ENCODE results near the gene PHLDA3. TPM values are rescaled to one million over a fixed set of nuclear protein-coding genes. Genes with fewer than 3 reads are reported as not detected.

The PHLDA3 gene
- total and polyA plus RNA-seq, 2 donors (not counting 3 experiments of a cell fraction or from before 2014, with no cell fraction given) = 21.4 to 29.5 TPM

GRCh38 chr1:201514466-201514865 is 45.5 kb upstream of the PHLDA3 start:
- ChIA-PET POLR2A (no interaction called here), CTCF (interaction anchor here (1.0 to 26.3 kb wide), 5 partner anchors 9 to 79 kb away, joined by 3 to 1317 read pairs (median 140); partner anchors contain the start of gene PHLDA3)
- H3K27ac ChIP-seq (ENCODE audit: insufficient read depth, low read depth, low read length) = no peak overlapping the region
- peaks cover 13% of the 10 kb centered on the region for H3K4me1 ChIP-seq (ENCODE audit: control insufficient read depth, extremely low read depth, insufficient read depth, low read length)
- dilution Hi-C loops (cut with MboI; ENCODE audit: extremely low pct_ligation_motif_present, low sequenced_read_pairs) (no loop called here), intact Hi-C loops (cut with micrococcal nuclease) (no loop called here)
- no peaks in the 10 kb centered on the region for H3K9me1 ChIP-seq (replicated peaks; ENCODE audit: control insufficient read depth, extremely low read depth, insufficient read depth, low read length)
- H4K20me1 ChIP-seq (replicated peaks; ENCODE audit: control insufficient read depth, extremely low read depth, insufficient read depth, low read length) = no peaks in the 10 kb centered on the region
- FAIRE-seq = no peak
- no peak overlapping the region for H2AFZ ChIP-seq (ENCODE audit: low read depth, low read length)
- no peak overlapping the region for H3K4me2 ChIP-seq (ENCODE audit: insufficient read depth, low read length)
- H3K27me3 ChIP-seq (ENCODE audit: control insufficient read depth in 2 of 2, insufficient read depth in 2 of 2, low read length in 2 of 2) = no peaks in the 10 kb centered on the region
- BruUV-seq (replicated peaks) = no TSS peak
- TF ChIP-seq POLR2A (IDR thresholded peaks at IDR 0.05; ENCODE audit: low read depth, low read length) (no peak), GATA2 (IDR thresholded peaks at IDR 0.05; ENCODE audit: insufficient read depth, insufficient read length, low read depth, low read length) (no peak), EZH2 (IDR thresholded peaks at IDR 0.05; ENCODE audit: borderline replicate concordance, low read depth, low read length, severe bottlenecking) (no peak), CTCF (IDR thresholded peaks at IDR 0.05; ENCODE audit: extremely low read depth in 1 of 2, insufficient read depth in 1 of 2, low read depth in 1 of 2, low read length in 2 of 2) (no peak), MYC (IDR thresholded peaks at IDR 0.05; ENCODE audit: low read depth, low read length) (no peak), MAX (IDR thresholded peaks at IDR 0.05; ENCODE audit: insufficient read depth, insufficient read length) (no peak), POLR2AphosphoS5 (IDR thresholded peaks at IDR 0.05; ENCODE audit: insufficient read depth, low read depth, low read length) (no peak), FOS (IDR thresholded peaks at IDR 0.05; ENCODE audit: borderline replicate concordance, insufficient read depth, low read length) (no peak), JUN (IDR thresholded peaks at IDR 0.05; ENCODE audit: borderline replicate concordance, insufficient read depth, insufficient read length, low read depth) (no peak)
- no peaks in the 10 kb centered on the region for H3K9me3 ChIP-seq (replicated peaks; ENCODE audit: control insufficient read depth, insufficient read depth, low read length)
- no peak for DNase-seq (ENCODE audit: low read depth, low spot score)
- no peak overlapping the region for H3K9ac ChIP-seq (replicated peaks; ENCODE audit: extremely low read depth, insufficient read depth, low read length)
- H3K36me3 ChIP-seq (ENCODE audit: control insufficient read depth in 2 of 2, extremely low read depth in 1 of 2, insufficient read depth in 2 of 2, low read length in 2 of 2) = no peaks in the 10 kb centered on the region
- H3K4me3 ChIP-seq (replicated peaks in 1 of 3; ENCODE audit: insufficient read depth in 1 of 3, low read depth in 1 of 3, low read length in 3 of 3) = no peak overlapping the region
- H3K79me2 ChIP-seq (ENCODE audit: control insufficient read depth, insufficient read depth, low read length) = no peaks in the 10 kb centered on the region
